Activated CD8-positive, alpha-beta memory T cell treated with anti-CD3 and anti-CD28 coated beads for 24 hours (primary cell): ENCODE results near the gene TCEA3.
"Not testable (repeated sequence)": the region's sequence is repeated elsewhere in the genome, so short reads cannot be mapped to it uniquely, and the experiment has no call there.

Experiments used
- DNase-seq: peaks from one replicate; pipeline ENCODE4 v3.0.0-alpha.2; 2020

The TCEA3 gene

DNA sequence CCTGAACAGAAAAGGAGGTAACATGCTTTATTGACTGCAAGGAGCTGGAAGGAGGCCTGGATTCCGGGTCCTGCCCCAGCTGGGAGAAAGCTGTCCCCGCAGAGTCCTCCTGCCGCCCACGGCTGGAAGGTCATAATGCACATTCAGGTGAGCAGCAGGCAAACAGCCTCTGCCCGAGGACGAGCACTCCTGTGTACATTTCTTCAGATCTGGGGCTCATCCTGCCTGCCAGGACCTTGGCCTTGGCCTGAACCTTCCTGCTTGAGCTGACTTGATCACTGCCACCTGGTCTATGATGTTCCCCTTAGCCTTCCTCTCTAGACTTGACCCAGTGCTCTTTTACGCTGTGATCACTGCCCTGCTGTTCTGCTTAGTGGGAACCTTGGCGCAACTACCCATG, 37.1 kb downstream of the TCEA3 start:
- DNase-seq: no peak

DNA sequence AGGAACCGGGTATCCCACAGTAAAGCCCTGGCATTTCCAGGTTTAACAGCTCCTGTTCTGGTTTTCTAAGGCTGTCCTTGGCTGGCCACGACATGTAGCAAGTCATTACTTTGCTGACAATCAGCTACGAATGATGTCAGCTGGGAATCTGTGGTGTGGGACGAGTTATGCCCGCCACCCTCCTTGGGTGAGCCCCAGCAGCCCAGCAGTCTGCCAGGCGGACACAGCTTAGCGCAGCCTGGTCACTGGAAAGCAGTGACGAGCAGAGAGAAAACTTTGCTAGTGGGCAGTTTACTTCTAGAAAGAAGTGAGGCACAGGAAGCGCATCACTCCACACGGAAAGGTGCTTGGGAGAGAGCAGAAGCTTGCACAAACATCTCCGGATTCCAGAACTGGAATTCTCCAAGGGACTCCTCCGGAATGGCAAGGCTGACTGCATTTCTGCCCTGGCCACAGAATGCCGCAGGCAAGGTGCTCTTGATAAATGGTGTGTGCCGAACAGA, 39.4 kb downstream of the TCEA3 start:
- DNase-seq: no peak

DNA sequence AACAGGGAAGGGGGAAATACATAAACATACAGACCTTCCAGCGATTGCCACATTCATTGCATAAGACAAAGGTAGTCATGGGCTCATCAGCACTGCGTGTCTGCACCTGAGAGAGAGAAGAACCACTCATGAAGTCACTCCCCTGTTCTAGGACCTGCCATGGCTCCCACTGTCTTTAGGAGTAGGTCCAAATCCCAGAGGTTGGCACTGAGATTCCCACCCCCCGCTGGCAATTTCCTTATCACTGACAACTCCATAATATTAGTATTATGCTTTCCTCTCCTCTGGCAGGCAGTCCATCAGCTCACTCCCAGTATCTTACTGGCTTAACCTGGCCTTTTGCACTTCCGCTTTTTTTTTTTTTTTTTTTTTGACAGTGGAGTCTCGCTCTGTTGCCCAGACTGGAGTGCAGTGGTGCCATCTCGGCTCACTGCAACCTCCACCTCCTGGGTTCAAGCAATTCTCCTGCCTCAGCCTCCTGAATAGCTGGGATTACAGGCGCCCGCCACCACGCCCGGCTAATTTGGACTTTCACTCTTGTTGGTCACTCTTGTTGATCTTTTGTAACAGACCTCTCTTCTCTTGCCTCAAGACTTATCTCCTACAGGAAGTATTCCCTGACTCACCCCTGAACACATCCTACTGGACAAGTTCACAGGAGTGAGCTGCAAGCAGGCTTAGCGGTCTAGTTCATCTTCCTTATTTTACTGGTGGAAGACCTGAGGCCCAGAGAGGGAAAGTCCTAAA, 40.1 kb downstream of the TCEA3 start:
- no peak for DNase-seq

DNA sequence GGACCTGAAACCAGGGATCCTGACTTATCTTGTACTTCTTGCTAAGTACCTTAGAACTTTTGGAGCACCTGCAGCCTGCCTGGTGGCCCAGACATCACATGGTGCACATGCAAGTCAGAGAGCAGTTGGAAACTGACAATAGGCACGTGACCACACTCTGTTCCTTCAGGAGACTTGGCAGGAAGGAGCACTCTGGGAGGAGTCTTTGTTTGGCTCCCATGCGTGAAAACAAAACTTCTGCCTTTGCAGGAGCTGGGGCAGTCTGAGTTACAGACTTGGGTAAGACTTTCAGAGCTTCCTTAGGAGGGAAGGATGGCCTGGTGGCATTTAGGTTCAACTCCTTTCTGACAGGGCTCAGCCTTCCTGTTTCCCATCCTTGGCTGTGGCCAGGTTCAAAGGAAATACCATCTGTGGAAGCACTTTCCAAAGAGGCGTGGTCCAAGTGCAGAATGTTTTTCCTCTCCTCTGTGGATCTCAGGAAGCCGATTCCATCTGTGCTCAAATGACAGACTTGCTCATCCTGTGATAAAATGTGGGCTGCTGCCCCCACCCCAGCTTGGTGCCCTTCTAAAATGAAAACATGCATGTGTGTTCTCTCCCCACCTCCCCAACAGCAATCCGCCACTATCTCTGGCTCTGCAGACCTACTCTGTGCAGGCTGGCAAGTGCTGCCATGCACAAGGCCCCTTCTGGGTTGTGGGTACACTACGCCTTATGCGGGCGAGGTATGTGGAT, 40.8 kb downstream of the TCEA3 start:
- no peak for DNase-seq

DNA sequence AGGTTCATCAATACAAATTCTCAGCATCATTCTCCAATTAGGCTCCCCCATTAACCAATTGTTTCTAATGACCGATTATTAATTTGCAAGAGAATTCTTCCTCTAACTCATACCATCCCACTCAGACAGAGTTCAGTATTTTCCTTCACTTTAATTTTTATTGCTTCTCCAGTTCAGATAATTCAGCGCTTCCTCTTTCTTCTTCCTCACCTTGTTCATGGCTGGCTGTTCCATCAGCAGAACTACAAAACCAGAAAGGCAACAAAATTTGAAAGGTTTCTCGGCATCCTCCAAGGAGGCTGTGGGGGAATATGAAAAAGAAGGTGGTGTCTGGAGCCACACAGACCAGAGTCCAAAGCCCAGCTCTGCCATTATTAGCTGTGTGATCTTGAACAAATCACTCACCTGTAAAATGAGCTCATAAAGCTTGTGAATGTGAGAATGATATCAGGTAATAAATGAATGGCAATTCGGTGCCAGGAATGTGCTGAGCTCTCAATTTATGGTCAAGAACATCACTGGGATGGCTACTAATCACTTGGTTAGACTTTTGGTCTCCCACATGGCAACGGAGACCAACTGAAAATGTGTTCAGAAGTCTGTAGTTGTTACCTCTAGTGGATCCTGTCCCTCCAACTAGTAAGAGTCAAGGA, 43.2 kb downstream of the TCEA3 start:
- no peak for DNase-seq

DNA sequence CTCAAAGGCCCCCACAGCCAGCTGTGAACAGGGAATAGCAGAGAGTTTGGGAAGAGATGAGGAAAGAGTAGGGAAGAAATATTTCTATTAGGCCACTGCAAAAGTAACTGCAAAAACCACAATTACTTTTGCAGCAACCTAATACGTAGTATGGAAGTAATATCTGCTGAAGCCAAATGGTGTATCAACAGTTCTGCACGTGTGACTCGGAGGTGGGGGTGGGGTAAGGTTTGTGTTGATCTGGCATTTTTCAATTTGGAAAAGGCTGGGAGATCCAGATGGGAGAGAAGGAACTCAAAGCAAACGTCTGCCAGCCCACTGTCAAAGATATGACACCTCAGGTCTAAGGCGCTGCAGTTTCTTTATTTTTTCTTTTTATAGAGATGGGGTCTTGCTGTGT, 43.8 kb downstream of the TCEA3 start:
- no peak for DNase-seq

DNA sequence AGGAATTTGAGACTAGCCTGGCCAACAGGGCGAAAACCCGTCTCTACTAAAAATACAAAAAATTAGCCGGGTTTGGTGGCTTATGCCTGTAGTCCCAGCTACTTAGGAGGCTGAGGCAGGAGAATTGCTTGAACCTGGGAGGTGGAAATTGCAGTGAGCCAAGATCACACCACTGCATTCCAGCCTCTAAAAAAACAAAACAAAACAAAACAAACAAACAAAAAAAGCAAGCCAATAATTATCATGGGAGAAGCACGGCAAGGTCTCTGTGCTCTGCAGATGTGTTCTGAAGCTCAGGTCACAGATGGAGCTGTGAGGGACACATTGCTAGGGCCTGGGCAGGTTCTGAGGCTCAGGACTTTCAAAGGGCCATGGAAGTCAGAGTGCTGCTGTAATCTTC, 44.3 kb downstream of the TCEA3 start:
- not testable (repeated sequence) for DNase-seq

DNA sequence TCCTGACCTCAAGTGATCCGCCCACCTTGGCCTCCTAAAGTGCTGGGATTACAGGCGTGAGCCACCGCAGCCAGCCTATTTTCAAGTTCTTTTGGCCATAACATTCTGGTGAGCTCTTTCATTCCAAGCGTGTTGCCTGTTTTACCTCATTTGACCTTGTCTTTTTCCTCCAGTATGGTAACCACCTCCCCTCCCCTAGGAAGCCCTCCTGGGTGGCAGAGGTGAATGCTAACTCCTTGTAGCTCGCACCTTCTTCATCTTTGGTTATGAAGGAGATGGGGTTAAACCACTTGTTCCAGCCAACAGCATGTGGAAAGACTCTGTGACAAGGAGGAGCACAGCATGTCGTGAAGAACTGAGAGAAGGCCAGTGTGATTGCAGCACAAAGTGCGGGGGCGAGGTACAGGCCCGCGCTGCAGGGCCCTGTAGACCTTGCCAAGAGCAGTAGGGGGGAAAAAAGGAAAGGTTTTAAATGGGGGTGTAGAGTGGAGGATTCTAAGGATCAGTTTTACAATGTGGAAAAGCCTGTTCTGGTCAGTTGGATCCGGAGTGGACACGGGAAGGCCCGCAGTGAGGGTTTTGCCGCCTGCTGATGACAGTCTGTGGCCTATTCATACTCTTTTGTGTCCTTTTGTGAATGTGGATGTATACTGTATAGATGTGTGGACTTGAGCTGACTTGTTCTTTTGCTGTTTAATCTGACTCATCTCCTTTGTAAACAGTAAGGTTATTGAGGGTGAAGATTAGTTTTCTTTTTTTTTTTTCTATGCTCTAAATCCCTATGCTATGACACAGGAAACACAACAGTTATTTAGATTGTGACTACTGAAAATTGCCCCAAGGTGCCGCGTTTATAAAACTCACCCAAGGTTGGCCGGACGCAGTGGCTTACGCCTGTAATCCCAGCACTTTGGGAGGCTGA, 47.4 kb downstream of the TCEA3 start:
- no peak for DNase-seq

DNA sequence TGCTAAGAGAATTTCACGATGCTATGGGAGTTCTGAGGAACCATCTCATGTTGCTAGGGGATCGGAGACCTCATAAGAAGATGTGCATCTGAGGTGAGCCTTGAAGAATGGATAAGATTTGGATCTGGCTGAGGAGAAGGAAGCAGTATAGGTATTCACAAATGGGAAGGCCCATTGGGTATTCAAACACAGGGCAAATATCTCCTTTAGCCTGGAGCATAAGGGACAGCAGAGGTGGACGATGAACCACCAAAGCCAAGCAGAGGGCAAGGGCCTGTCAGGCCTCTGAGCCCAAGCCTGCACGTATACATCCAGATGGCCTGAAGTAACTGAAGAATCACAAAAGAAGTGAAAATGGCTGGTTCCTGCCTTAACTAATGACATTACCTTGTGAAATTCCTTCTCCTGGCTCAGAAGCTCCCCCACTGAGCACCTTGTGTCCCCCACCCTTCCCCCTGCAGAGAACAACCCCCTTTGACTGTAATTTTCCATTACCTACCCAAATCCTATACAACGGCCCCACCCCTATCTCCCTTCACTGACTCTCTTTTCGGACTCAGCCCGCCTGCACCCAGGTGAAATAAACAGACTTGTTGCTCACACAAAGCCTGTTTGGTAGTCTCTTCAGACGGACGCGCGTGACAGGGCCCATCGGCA, 50.3 kb downstream of the TCEA3 start:
- not testable (repeated sequence) for DNase-seq

DNA sequence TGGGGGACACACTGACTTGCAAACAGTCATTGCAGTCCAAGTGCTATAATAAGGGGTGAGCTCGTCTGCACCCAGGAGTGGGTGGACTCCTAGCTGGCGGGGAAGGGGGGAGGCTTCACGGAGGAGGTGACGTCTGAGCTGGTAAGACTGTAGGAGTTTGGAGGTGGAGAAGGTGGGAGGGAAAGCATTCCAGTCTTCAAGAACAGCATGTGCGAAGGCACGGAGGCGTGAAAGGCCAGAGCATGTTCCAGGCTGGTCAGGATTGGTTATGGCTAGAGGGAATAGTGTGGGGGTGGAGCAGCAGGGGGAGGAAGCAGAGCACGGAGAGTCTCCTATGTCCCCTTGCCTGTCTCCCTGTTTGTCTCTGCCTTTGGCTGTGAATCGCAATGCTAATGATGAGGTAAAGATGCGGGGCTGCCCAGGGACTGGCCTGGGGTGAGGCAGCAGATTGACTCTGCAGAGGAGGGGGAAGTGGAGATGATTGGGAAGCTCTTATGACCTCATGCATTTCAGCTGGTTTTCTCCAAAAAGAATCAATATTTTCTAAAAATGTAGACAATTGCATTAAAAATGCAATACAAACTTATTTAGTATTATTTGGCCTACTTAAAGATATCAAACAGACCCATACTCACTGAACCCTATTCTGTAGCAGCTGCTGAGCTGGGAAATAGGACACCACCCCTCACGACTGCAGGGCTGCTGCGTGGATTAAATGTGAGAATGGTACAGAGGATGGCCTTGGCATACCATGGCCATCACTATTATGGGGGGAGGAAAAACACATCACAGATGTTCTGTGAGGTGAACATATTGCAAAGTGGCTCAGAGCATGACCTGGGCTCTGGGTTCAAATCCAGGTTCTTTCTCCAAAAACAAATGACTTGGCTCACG, 52.3 kb downstream of the TCEA3 start:
- no peak for DNase-seq

DNA sequence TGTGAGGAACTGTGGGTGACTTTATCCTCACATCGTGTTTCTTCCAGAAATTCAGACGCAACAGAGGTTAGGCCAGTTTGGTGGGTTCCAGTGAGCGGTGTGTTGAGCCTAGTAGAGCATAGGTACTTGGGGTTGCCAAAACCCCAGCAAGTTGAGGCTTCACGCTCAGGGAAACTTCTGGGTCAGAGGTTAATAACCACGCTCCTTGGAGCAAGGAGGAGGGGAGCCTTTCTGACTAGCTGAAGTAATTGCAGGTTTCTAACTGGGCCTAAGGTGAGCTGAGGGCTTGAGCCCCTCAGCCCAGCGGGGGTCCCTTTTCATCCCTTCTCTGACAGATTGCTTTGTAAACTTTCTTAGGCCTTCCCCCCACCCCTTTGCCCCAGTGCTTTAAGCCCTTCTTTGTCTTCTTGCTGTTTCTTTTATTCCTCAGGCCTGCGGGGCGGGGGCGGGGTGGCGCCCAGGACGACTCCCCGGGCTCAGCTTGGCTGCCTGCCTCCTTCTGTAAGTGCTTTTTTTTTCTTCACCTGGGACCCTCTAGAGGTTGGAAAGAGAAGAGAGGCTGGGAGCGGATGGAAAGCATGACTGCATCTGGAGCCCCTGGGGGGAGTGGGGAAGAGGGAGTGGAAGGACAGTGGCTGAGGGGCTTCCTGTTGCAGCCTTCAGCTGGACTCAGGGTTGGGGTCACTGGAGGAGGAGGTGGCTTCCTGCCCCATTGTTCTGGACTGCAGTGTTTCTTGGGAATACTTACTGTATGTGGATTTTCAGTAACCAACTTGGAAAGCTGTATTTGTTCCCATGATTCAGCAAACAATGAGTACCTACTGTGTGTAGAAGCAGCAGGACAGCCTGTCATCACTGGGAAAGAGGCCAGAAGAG, 53.6 kb downstream of the TCEA3 start:
- no peak for DNase-seq

DNA sequence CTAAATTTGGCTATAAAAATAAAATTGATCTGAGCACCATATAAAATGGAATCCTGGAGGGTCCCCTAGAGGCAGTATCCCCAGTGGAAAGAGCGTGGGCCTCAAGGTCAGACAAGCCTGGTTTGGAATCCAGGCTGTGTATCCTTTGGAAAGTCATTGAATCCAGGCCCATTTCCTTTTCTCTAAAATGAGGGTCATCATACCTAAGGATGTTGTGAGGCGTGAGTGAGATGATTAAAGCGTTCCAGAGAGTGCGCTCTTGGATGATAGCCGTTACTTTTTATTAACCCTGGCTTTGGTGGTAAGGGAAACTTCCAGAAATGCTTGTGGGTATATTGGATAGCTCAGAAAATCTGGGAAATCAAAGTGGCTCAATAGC, 54.2 kb downstream of the TCEA3 start:
- no peak for DNase-seq

DNA sequence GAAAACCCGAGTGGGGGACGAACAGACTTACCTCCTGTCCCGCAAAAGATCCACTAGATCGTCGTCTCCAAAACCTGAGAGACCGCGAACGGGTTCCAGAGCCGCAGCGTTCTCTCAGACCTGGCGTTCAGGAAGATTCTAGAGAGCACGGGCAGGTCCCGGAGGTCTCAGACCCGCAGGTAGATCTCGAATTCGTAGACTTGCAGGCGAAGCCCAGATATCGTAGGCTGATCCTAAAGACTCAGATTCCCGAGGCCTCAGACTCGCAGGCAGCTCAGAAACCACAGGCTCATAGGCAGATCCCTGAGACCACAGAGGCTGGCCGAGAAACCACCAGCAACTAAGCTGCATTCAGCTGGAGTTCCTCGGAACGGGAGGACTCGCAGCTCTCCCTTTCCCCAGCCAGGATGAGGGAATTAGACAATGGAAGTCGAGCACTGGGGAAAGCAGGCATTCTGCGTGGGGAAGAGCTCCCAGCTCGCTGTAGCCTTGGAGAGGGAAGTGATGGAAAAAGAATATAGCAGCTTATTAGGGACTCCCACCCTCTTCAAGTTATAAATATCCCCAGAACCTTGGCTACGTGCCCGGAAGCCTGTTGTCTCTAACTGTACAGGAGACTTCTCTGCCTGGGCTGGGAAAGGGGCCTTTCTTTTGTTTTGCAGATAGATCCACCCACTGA, 55.1 kb downstream of the TCEA3 start, which contains the start of gene ZNF436:
ZNF436 (minus strand) TSS at position 502 of the 679 bp plus-strand sequence. CDS start 1,831 bp downstream, outside the sequence.
- peak; percentile 63 for DNase-seq

DNA sequence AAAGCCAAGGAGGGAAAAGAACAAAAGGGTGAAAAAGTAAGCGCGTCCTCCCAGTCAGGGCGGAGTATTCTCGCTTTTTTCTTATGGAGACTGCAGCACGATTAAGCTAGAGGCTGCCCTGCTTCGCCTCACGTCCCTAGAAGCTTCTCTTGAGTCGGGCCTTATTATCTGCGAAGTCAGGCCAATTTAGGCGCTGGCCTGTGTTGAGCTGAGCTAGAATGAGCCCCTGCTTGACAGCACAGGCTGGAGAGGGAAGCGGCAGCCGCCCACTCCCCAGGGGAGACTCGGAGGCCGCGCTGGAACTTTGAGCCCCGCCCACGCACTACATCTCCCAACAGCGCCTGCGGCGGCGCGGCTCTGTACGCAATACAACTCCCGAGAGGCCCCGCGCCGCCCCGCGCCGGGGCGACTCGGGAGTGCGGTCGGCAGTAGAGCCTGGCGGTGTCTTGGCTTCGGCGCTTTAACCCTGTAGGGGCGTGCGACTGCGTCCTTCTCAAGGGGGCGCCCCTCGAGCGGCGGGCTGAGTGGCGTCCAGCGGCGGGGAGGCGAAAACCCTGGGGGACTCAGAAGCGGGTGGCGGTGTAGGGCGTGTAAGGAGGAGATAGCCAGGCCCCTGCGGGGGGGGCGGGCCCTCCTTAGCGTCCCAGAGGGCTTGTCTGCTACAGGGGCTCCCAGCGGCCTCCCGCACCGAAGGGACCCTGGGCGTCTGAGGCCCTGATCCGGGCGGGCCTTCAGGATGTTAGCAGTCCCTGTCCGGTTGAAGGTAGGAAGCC, 55.8 kb downstream of the TCEA3 start:
- DNase-seq: peak; percentile 94

DNA sequence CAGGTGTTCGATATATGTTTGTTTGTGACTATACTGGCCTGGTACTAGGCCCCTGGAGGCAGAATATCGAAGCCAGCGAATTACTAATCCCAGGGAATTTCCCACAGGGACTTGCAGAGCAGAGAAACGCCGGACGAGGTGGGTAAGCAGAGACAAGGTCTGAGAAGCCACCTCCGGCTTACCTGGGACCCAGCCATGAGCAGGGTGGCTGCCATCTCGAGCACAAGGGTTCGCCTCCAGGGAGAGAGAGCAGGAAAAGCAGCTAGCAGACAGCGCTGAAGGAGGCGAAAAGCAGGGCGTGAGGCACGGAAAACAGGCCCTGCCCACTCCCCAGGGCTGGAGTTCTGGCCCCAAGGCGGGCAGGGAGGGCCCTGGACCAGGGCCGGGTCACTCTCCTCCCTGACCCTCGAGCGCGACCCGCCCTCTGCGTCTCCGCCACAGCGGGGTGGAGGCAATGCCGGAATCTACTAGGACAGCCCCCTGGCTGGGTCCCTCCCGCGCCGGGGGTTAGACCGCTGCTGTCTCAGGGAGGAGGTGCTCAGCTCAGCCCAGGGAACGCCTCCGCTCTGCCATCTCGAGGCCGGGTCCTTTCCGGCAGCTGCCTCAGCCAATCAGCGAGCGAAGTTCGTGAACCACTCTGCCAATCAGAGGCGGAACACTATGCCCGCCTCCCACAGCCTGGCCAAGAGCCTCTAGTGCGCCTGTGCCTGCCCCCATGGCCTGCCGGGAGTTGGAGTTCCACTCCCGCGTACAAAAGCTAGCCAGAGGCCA, 56.6 kb downstream of the TCEA3 start:
- peak; percentile 96 for DNase-seq

DNA sequence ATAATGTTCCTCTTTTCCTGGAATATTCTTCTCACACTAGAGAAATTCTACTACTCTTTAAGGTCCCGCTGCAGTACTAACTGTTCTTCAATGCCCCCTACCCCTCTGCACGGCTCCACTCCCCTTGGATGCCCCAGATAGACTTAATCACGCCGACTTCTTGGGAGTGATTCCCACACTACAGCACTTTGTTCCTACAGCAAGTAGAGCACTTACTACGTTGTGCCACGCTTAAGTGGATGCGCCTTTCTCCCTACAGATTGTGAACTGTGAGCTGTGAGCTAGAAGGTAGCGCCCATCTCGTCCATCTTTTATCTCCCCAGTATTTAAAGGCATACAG, 57.1 kb downstream of the TCEA3 start:
- DNase-seq: no peak

DNA sequence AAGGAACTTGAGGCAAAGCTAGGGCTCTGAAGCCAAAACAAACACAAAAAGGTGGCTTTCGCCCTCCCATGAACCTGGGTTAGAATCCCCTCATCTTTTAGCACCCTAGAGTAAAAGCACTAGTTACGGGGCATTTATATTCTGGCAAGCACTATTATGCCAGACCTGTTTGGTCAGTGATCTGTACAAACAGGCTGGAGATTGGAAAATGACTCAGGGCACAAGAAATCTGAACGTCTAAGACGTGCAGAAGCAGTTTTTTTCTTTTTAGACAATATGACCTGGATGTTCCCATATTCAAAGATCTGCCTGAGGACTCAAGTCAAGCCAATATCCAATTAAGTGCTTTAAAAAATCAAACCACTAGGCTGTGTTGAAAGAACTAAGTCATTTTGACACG, 58.0 kb downstream of the TCEA3 start:
- no peak for DNase-seq

DNA sequence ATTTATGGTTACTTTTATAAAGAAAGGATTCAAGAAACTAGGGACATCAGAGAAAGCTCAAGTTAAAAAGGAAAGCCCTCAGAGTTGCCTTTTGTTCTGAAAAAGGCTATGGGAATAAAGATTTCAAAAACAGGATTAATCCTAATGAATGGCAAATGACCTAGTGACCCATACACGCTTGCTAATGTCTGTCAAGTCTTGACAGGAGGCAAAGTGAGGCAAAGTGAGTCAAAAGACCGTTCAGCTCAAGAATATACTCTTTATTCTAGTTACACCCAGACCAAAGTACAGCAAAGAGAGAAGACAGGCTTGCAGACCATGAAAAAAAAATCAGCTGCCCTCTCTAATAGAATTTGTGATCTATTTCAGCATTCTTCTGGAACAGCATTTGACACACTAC, 58.4 kb downstream of the TCEA3 start:
- DNase-seq: no peak
